OCI-LY3 (cell line): ENCODE results near the gene ATP5ME.
"Not testable (repeated sequence)": the region's sequence is repeated elsewhere in the genome, so short reads cannot be mapped to it uniquely, and the experiment has no call there.

Source experiments
- CTCF ChIP-seq: fragments of 200-600, 300-600 bp; sonication (generic); IDR thresholded peaks from 2 replicates; pipeline ENCODE4 v1.5.1; 2014; ENCODE audit warnings: antibody characterized with exemption, low read length, low read depth
- EZH2phosphoT487 ChIP-seq: fragments of 200-600 bp; shearing (Covaris generic); IDR thresholded peaks from 2 replicates; pipeline ENCODE4 v1.6.1; 2018; ENCODE audit warnings: antibody characterized with exemption, mixed run types, low read depth

- not testable (repeated sequence) for TF ChIP-seq CTCF, EZH2phosphoT487
Measured at GRCh38 chr4:668219-668618, 5.9 kb downstream of the ATP5ME start.
